CD4-positive, alpha-beta T cell treated with Interleukin-21 for 1 hour (primary cell): ENCODE results near the gene SCYL1.

ENCODE experiments used
- DNase-seq: peaks from one replicate; pipeline ENCODE4 v3.0.0-alpha.2; 2020

The SCYL1 gene

GRCh38 chr11:65572356-65573051 is 47.6 kb downstream of the SCYL1 start, which contains the start of gene FAM89B:
FAM89B (plus strand) TSS chr11:65572538; CDS start chr11:65572670, 132 bp downstream.
- peak; percentile 92 for DNase-seq

- DNase-seq = no peak
These were observed 48.7 kb downstream of the SCYL1 start for GRCh38 chr11:65573391-65574079.

- DNase-seq = peak; percentile 97
These were observed 49.4 kb downstream of the SCYL1 start for GRCh38 chr11:65574109-65574810.

- no peak for DNase-seq
These were observed 50.1 kb downstream of the SCYL1 start for GRCh38 chr11:65574811-65575567.

GRCh38 chr11:65575568-65576231 is 50.8 kb downstream of the SCYL1 start, which contains the start of gene EHBP1L1:
EHBP1L1 (plus strand) TSS chr11:65576053; CDS start chr11:65576303, 250 bp downstream.
- peak; percentile 89 for DNase-seq

GRCh38 chr11:65576232-65576866 is 51.5 kb downstream of the SCYL1 start:
- no peak for DNase-seq

GRCh38 chr11:65576867-65577755 is 52.2 kb downstream of the SCYL1 start:
- DNase-seq = peak; percentile 48

- DNase-seq = no peak
These were observed 52.9 kb downstream of the SCYL1 start for GRCh38 chr11:65577756-65578109.

- DNase-seq = no peak
These were observed 53.3 kb downstream of the SCYL1 start for GRCh38 chr11:65578134-65578533.

GRCh38 chr11:65578667-65579066 is 53.8 kb downstream of the SCYL1 start:
- DNase-seq = no peak

GRCh38 chr11:65579291-65579690 is 54.4 kb downstream of the SCYL1 start:
- DNase-seq = no peak

- DNase-seq = no peak
These were observed 55.3 kb downstream of the SCYL1 start for GRCh38 chr11:65580031-65580692.

GRCh38 chr11:65580756-65581155 is 55.9 kb downstream of the SCYL1 start:
- DNase-seq = no peak

- no peak for DNase-seq
These were observed 57.0 kb downstream of the SCYL1 start for GRCh38 chr11:65581928-65582327.

GRCh38 chr11:65583589-65583988 is 58.7 kb downstream of the SCYL1 start:
- DNase-seq = no peak

- DNase-seq = no peak
These were observed 59.2 kb downstream of the SCYL1 start for GRCh38 chr11:65584106-65584505.

- DNase-seq = no peak
These were observed 59.9 kb downstream of the SCYL1 start for GRCh38 chr11:65584723-65585171.

- no peak for DNase-seq
These were observed 60.7 kb downstream of the SCYL1 start for GRCh38 chr11:65585396-65586246.

GRCh38 chr11:65586247-65586630 is 61.4 kb downstream of the SCYL1 start:
- DNase-seq = no peak
